NCI-H345 treated with DMSO at 0.1 percent for 48 hours (cell line): Measurements from ENCODE around the gene VTA1.

Source experiments
- DNase-seq: peaks from one replicate; lab custom pipeline; 2025; ENCODE audit not compliant: unreplicated experiment; lab: John Stamatoyannopoulos, UW

Gene VTA1

GRCh38 chr6:142262231-142262630, 115.2 kb downstream of the VTA1 start:
- DNase-seq: no peak

DNA sequence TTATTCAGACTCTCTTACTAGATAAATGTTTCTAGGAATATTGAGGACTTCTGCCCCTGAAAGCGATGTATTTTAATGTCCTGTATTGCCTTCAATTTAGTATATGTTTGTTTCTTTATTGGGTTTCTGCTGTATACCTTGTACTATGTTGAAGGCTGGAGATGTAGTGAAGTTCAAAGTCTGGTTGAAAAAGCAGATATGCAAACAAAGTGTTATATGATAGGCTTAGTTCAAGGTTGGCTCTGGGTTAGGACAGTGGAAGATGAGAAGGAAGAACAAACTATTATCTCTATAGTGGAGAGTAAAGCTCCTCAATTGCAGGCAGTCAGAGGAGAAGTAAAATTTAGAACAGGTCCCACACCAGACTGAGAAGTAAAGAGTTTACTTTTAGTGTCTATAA, 118.4 kb downstream of the VTA1 start:
- DNase-seq: no peak

GRCh38 chr6:142266060-142266459, 119.0 kb downstream of the VTA1 start:
- no peak for DNase-seq

- DNase-seq: no peak
These were observed 124.4 kb downstream of the VTA1 start for GRCh38 chr6:142271476-142271875.
